Measurements from ENCODE around the gene GGCT.

Gene GGCT

DNA sequence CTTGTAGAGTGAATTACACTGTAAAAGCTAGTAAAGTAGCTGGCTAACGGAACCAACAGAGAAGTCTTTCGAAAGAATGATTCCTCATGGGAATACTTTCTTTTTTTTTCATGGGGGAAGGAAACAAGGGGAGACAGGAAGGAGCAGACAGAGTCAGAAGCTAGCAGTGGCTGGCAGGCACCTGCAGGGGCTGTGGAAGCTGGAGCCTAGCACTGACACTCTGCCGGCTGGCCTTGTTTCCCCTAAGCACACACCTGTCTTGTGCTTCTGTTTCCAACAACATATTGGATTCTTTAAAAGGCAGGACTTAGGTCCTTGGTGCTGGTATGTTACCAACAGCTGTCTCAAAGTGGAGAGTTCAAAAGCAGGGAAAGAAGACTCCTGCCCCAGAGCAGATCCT, 50.7 kb downstream of the GGCT start:
- Mint-ChIP-seq H3K9me3 (no peaks in the 10 kb centered on the region), H3K4me3 (no peak overlapping the region), H3K4me1 (ENCODE audit: low read depth) (no peaks in the 10 kb centered on the region), H3K36me3 (ENCODE audit: low read depth) (peaks cover 95% of the 10 kb centered on the region), H3K27ac (no peak overlapping the region), H3K27me3 (no peaks in the 10 kb centered on the region)
- intact Hi-C loops (cut with micrococcal nuclease) = no loop called here

DNA sequence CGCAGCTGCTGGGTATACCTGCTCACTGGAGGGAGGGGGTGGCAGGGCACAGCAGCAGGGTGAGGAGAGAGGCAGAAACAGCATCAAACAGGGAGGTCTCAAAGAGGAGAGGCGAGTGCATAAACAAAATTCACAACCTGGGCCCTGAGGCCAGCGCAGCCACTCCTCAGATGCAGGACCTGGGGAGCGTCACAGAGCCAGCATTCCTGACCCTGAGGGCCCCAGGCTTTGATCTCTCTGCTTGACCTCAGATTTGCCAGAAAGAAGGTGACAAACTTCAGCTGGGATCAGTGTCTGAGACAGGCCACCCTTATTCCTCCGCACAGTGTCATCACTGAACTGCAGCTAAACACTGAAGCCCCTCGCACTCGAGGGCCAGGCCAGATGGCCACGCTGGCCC, 51.6 kb downstream of the GGCT start:
- Mint-ChIP-seq H3K4me3 (no peak overlapping the region), H3K4me1 (ENCODE audit: low read depth) (no peaks in the 10 kb centered on the region), H3K36me3 (ENCODE audit: low read depth) (peaks cover 98% of the 10 kb centered on the region), H3K9me3 (no peaks in the 10 kb centered on the region), H3K27ac (no peak overlapping the region), H3K27me3 (no peaks in the 10 kb centered on the region)
- intact Hi-C loops (cut with micrococcal nuclease) = no loop called here

DNA sequence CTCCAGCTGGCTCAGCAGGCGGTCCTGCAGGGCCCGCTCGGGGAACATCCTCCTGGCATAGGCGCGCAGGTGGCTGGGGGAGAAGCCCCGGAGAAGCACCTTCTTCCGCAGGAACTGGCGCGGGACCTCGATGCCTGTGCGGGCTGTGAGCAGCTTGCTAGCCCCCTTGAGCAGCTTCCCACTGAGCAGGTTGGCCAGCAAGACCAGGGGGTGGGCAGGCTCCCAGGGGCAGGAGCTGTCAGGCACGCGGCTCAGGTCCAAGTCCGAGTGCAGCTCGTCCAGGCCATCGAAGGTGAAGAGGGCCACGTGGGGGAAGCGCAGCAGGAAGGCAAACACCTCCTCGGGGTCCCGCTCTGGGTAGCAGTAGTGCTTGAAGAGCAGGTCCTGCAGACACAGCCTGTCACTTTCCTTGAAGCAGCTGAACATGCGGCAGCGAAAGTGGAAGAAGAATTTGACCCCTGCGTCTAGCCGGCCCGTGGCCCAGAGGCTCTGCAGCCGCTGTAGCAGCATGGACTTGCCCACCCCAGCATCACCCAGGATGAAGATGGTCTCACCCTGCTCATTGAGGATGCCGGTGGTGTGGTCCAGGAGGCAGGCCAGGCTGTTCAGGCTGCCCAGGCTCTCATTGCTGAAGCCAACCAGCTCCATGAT, 52.2 kb downstream of the GGCT start:
- intact Hi-C loops (cut with micrococcal nuclease) = no loop called here
- Mint-ChIP-seq H3K4me1 (ENCODE audit: low read depth) (no peaks in the 10 kb centered on the region), H3K27ac (no peak overlapping the region), H3K4me3 (no peak overlapping the region), H3K27me3 (no peaks in the 10 kb centered on the region), H3K36me3 (ENCODE audit: low read depth) (peaks cover 98% of the 10 kb centered on the region), H3K9me3 (no peaks in the 10 kb centered on the region)

DNA sequence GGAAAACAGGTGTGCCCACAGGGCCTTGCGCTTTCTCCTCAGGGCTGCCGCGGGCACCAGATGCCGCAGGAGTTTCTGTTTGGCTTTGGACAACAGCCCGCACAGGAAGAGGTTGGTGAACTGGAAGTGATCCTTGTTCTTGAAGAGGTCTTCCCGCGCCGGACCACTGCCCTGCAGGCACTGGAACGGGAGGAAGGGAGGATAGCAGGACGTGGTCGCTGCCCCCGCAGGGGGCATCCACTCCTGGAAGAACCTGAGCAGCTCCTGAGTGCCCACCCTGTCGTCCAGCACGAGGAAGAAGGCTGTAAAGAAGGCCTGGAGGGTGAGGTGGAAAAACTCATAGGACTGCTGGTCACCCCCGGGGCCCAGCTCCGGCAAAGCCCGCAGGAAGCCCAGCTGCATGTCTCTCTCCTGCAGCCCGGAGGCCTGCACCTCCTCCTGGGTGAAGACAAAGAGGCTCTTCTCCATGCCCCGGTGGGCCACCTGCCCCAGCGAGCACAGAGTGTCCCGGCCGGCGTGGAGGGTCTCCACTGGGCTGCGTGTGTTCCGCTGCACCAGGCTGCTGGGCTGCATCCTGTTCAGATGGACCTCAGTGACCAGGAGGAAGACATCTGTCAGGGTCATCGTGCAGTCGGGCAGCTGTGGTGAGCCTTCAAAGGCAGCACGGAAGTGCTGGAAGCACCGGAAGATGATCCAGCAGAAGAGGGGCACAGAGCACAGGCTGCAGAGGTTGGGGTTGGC, 52.9 kb downstream of the GGCT start:
- no peaks in the 10 kb centered on the region for H3K27me3 Mint-ChIP-seq
- H3K27ac Mint-ChIP-seq = no peak overlapping the region
- H3K36me3 Mint-ChIP-seq (ENCODE audit: low read depth) = peaks cover 98% of the 10 kb centered on the region
- no peaks in the 10 kb centered on the region for H3K9me3 Mint-ChIP-seq
- no peaks in the 10 kb centered on the region for H3K4me1 Mint-ChIP-seq (ENCODE audit: low read depth)
- intact Hi-C loops (cut with micrococcal nuclease) = no loop called here
- no peak overlapping the region for H3K4me3 Mint-ChIP-seq

DNA sequence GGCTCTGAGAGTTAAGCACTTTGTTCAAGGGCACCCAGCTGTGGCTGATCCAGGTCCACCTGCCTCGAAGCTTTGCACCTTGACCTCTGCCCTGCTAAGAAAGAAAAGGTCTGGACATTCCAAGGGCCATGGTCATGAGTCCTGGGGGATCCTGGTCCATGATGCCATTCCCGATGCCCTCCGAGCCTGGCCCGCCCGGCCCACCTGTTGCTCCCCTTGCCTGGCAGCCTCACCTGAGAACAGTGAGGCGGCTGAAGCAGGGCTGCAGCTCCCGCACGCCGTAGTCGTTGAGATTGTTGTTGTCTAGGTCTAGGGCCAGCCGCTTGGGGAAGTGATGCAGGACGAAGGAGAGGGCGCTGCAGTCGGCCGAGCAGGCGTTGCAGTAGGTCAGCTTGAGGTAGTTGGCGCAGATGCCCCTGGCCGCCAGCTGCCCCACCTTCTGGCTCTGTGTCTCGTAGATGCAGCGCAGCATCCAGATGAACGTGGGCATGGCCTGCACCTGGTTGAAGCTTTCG, 53.6 kb downstream of the GGCT start:
- no peak overlapping the region for H3K27ac Mint-ChIP-seq
- peaks cover 6% of the 10 kb centered on the region for H3K4me1 Mint-ChIP-seq (ENCODE audit: low read depth)

DNA sequence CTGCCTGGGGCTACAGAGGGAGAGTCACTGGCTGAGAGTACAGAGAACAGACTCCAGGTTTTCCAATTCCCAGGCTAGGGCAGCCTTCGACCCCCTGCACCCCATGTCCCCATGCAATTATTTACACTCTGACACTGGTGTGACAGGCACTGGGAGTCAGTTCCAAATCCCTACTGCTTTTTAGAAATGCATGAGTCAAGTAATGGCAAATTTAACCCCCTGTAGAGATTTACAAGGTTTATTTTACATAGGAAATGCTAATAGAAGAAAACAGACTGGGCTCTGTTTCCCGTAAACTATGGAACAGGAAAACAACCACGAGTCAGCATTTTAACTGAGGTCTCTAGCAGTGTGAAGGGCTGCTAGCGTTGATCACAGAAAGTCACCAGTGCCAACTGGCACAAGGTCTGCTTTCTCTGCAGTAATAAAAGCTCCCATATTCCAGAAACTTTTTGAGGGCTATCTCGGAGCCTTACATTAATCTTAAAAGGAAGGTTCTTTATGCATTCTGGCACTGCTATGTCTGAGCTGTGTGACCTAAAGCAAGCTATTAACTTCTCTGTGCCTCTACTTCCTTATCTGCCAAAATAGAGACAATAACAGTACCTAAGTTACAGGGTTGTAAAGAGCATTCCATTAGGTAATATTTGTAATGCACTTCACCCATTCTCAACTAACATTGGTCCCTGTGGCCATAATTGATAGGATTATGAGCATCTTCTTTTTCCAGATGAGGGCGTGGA, 54.2 kb downstream of the GGCT start:
- Mint-ChIP-seq H3K27ac (no peak overlapping the region), H3K4me1 (ENCODE audit: low read depth) (peaks cover 11% of the 10 kb centered on the region), H3K4me3 (no peak overlapping the region), H3K27me3 (no peaks in the 10 kb centered on the region), H3K36me3 (ENCODE audit: low read depth) (peaks cover 96% of the 10 kb centered on the region), H3K9me3 (no peaks in the 10 kb centered on the region)
- intact Hi-C loops (cut with micrococcal nuclease) = no loop called here

More for the DNA sequence above, 53.6 kb downstream of the GGCT start:
- Mint-ChIP-seq H3K27me3 (no peaks in the 10 kb centered on the region), H3K36me3 (ENCODE audit: low read depth) (peaks cover 98% of the 10 kb centered on the region), H3K9me3 (no peaks in the 10 kb centered on the region), H3K4me3 (no peak overlapping the region)
- intact Hi-C loops (cut with micrococcal nuclease) = no loop called here

DNA sequence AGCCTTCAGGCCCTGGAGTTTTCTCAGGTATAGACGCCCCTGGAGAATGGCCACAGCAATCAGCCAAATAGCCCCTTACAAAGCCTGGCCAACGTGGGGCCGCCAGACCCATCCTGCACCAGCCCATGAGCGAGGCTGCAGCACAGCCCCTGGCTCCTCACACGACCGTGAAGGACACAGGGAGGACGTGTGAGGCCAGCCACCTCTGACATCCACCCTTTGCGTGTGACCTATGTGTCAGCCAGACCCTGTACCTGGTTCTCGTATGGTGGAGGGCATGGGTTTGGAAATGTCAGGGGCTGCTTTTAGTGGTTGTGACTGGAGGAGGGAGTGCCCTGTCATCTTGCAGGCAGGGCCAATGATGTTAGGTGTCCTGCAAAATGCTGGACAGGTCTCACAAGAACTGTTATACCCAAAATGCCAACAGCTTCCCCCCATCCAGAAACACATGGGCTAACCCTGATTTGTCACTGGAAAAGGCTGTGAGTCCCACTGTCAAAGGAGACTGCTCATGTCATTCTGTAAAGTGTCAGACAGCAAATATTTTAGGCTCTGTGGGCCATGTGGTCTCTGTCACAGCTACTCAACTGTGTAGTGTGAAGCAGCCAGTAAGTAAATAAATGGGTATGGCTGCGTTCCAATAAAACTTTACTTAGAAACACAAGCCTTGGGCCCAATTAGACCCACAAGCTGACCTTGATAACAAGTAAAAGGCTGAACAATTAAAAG, 56.0 kb downstream of the GGCT start:
- intact Hi-C loops (cut with micrococcal nuclease) = no loop called here
- no peak overlapping the region for H3K27ac Mint-ChIP-seq
- H3K27me3 Mint-ChIP-seq = no peaks in the 10 kb centered on the region
- H3K36me3 Mint-ChIP-seq (ENCODE audit: low read depth) = peaks cover 78% of the 10 kb centered on the region
- H3K9me3 Mint-ChIP-seq = no peaks in the 10 kb centered on the region
- H3K4me1 Mint-ChIP-seq (ENCODE audit: low read depth) = peaks cover 11% of the 10 kb centered on the region
- H3K4me3 Mint-ChIP-seq = no peak overlapping the region

DNA sequence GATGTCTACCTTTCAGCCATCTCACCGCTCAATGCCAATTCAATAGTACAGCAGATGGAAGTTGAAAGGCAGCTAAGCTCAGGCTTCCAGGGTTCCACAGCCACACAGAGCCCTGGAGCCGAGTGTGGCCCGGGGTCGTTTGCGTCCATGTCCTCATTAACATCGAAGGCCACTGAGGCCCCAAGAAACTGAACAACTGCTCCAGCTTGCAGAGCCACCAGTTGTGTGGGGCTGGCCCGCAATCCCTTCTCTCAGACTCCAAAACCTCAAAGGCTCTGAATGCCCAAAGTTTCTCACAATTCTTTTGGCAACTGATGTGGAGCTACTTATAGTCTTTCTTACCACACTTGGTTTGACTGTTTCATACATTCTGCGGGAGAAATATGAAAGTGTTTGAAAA, 57.2 kb downstream of the GGCT start:
- Mint-ChIP-seq H3K27ac (no peak overlapping the region), H3K4me3 (no peak overlapping the region), H3K9me3 (no peaks in the 10 kb centered on the region)

More for the DNA sequence above, 57.2 kb downstream of the GGCT start:
- intact Hi-C loops (cut with micrococcal nuclease) = no loop called here
- H3K36me3 Mint-ChIP-seq (ENCODE audit: low read depth) = peaks cover 66% of the 10 kb centered on the region
- H3K4me1 Mint-ChIP-seq (ENCODE audit: low read depth) = peaks cover 11% of the 10 kb centered on the region
- no peaks in the 10 kb centered on the region for H3K27me3 Mint-ChIP-seq
